GM12891 (cell line): ENCODE data around the gene CLDN11.

ENCODE experiments used
- PAX5 ChIP-seq: IDR thresholded peaks from 2 replicates; pipeline ENCODE4 v1.6.1; 2011; ENCODE audit warnings: low read length, moderate library complexity, mild to moderate bottlenecking; ENCODE audit not compliant: insufficient read depth, severe bottlenecking
- POLR2A ChIP-seq: IDR thresholded peaks from 2 replicates; pipeline ENCODE4 v1.6.1; 2011; ENCODE audit warnings: low read depth, low read length, control low read depth
- POLR2AphosphoS5 ChIP-seq: IDR thresholded peaks from 2 replicates; pipeline ENCODE4 v1.6.1; 2011; ENCODE audit warnings: low read depth, low read length, control low read depth
- POU2F2 ChIP-seq: IDR thresholded peaks from 2 replicates; pipeline ENCODE4 v1.6.1; 2011; ENCODE audit warnings: low read depth, mild to moderate bottlenecking, control low read depth, low read length, moderate library complexity
- SPI1 ChIP-seq: IDR thresholded peaks from 2 replicates; pipeline ENCODE4 v1.6.1; 2011; ENCODE audit warnings: low read depth, low read length, control low read depth
- TAF1 ChIP-seq: IDR thresholded peaks from 2 replicates; pipeline ENCODE4 v1.6.1; 2011; ENCODE audit warnings: low read depth, low read length, control low read depth

- TF ChIP-seq POLR2AphosphoS5 (no peak), POLR2A (no peak), TAF1 (no peak), PAX5 (no peak), POU2F2 (no peak), SPI1 (no peak)
Measured at GRCh38 chr3:170471149-170471548, 52.5 kb downstream of the CLDN11 start.
